Osteoblast (primary cell): ENCODE results near the gene CD209. TPM values are rescaled to one million over a fixed set of nuclear protein-coding genes. Genes with fewer than 3 reads are reported as not detected.

Experiments
- DNase-seq: peaks from one replicate; pipeline ENCODE4 v3.0.0; 2011; ENCODE audit warnings: low spot score, mixed read lengths; ENCODE audit not compliant: insufficient read length; ENCODE audit errors: missing footprints
- H2AFZ ChIP-seq: 2 replicates; pipeline ENCODE4 v1.6.0; 2011; ENCODE audit warnings: mild to moderate bottlenecking, low read length
- H3K27ac ChIP-seq: 2 replicates; pipeline ENCODE4 v1.5.1; 2011; ENCODE audit warnings: mild to moderate bottlenecking, low read depth, low read length, moderate library complexity
- H3K27me3 ChIP-seq: 2 replicates; pipeline ENCODE4 v1.6.0; 2012; ENCODE audit warnings: mild to moderate bottlenecking, control low read depth, inconsistent platforms, low read length, moderate library complexity; ENCODE audit not compliant: insufficient read depth
- H3K36me3 ChIP-seq: 2 replicates; pipeline ENCODE4 v1.5.1; 2011; ENCODE audit warnings: mild to moderate bottlenecking, low read length, control low read depth, moderate library complexity; ENCODE audit not compliant: insufficient read depth
- H3K4me1 ChIP-seq: 2 replicates; pipeline ENCODE4 v1.5.1; 2011; ENCODE audit warnings: mild to moderate bottlenecking, low read length, control low read depth, moderate library complexity; ENCODE audit not compliant: insufficient read depth
- H3K4me2 ChIP-seq: 2 replicates; pipeline ENCODE4 v1.6.0; 2011; ENCODE audit warnings: mild to moderate bottlenecking, low read length; ENCODE audit not compliant: insufficient read depth
- H3K4me3 ChIP-seq: fragments of 200-600 bp; sonication (generic); 3 replicates; pipeline ENCODE4 v1.5.1; 2012; ENCODE audit warnings: mild to moderate bottlenecking, low read length, inconsistent platforms; ENCODE audit not compliant: insufficient read depth
- H3K79me2 ChIP-seq: 2 replicates; pipeline ENCODE4 v1.6.0; 2012; ENCODE audit warnings: mild to moderate bottlenecking, low read length, control low read depth, inconsistent platforms; ENCODE audit not compliant: insufficient read depth
- H3K9me3 ChIP-seq: 2 replicates; pipeline ENCODE4 v1.5.1; 2011; ENCODE audit warnings: low read depth, low read length, control low read depth
- H4K20me1 ChIP-seq: 2 replicates; pipeline ENCODE4 v1.6.0; 2012; ENCODE audit warnings: mild to moderate bottlenecking, low read length, control low read depth; ENCODE audit not compliant: insufficient read depth
- CTCF ChIP-seq: IDR thresholded peaks from 2 replicates; pipeline ENCODE4 v1.5.1; 2011; ENCODE audit warnings: mild to moderate bottlenecking, low read depth, low read length, moderate library complexity; ENCODE audit errors: extremely low read depth
- total RNA-seq: library from RNA; depleted of rRNA; stranded (reverse); fragments of >200 nt; gene quantifications from 2 replicates; pipeline ENCODE4 v1.2.3, GENCODE V29; 2012

Gene CD209
- total RNA-seq, 1 donor = not detected

GRCh38 chr19:7744871-7745650 is 2.3 kb downstream of the CD209 start:
- Histone ChIP-seq H3K36me3 (no peaks in the 10 kb centered on the region), H3K27me3 (no peaks in the 10 kb centered on the region), H4K20me1 (no peaks in the 10 kb centered on the region), H3K79me2 (no peaks in the 10 kb centered on the region), H3K4me3 (no peak overlapping the region), H3K9me3 (no peaks in the 10 kb centered on the region), H3K4me2 (no peak overlapping the region), H2AFZ (no peak overlapping the region), H3K4me1 (no peaks in the 10 kb centered on the region), H3K27ac (no peak overlapping the region)
- TF ChIP-seq CTCF = no peak
- DNase-seq = peak; percentile 46

- no peak overlapping the region for H2AFZ ChIP-seq
- no peaks in the 10 kb centered on the region for H3K27me3 ChIP-seq
- no peaks in the 10 kb centered on the region for H4K20me1 ChIP-seq
- no peak overlapping the region for H3K4me2 ChIP-seq
- TF ChIP-seq CTCF = no peak
- H3K9me3 ChIP-seq = no peaks in the 10 kb centered on the region
- H3K36me3 ChIP-seq = no peaks in the 10 kb centered on the region
- H3K4me1 ChIP-seq = no peaks in the 10 kb centered on the region
- peak; percentile 48 for DNase-seq
- no peaks in the 10 kb centered on the region for H3K79me2 ChIP-seq
- H3K27ac ChIP-seq = no peak overlapping the region
- H3K4me3 ChIP-seq = no peak overlapping the region
Measured at GRCh38 chr19:7744199-7744786, 3.0 kb downstream of the CD209 start.

- Histone ChIP-seq H2AFZ (no peak overlapping the region), H3K4me2 (no peak overlapping the region), H3K4me3 (no peak overlapping the region), H3K79me2 (no peaks in the 10 kb centered on the region), H3K9me3 (no peaks in the 10 kb centered on the region), H3K27me3 (no peaks in the 10 kb centered on the region), H4K20me1 (no peaks in the 10 kb centered on the region), H3K36me3 (no peaks in the 10 kb centered on the region), H3K27ac (no peak overlapping the region), H3K4me1 (no peaks in the 10 kb centered on the region)
- DNase-seq = no peak
- no peak for TF ChIP-seq CTCF
Measured at GRCh38 chr19:7743425-7743841, 3.9 kb downstream of the CD209 start.

DNA sequence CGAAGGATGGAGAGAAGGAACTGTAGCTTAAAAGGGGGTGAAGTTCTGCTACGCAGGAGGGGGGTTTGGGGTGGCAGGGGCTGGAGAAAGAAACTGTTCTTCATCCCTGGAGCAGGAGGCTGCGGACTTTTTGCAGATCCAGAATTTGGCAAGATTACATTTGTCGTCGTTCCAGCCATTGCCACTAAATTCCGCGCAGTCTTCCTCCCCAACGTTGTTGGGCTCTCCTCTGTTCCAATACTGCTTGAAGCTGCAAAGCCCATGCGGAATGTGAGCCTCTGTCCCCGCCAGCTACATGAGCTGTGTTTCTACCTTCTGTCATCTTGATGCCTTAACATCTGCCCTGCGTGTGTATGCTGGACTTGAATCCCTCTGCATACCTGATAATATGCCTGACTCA is 4.3 kb downstream of the CD209 start:
- Histone ChIP-seq H3K4me2 (no peak overlapping the region), H3K27ac (no peak overlapping the region), H3K27me3 (no peaks in the 10 kb centered on the region), H3K9me3 (no peaks in the 10 kb centered on the region), H3K4me3 (no peak overlapping the region), H3K4me1 (no peaks in the 10 kb centered on the region), H3K79me2 (no peaks in the 10 kb centered on the region), H3K36me3 (no peaks in the 10 kb centered on the region), H2AFZ (no peak overlapping the region), H4K20me1 (no peaks in the 10 kb centered on the region)
- DNase-seq = no peak
- no peak for TF ChIP-seq CTCF
